Mesendoderm (in vitro differentiated cells): ENCODE data around the gene TCTA.

Experiments
- DNase-seq: peaks from one replicate; pipeline ENCODE4 v3.0.0; 2013
- H2AK5ac ChIP-seq: 2 replicates; pipeline ENCODE4 v1.6.1; 2013; ENCODE audit warnings: low read length, inconsistent platforms
- H2BK120ac ChIP-seq: 2 replicates; pipeline ENCODE4 v1.6.1; 2013; ENCODE audit warnings: low read depth, mild to moderate bottlenecking, low read length, moderate library complexity, mixed read lengths
- H2BK15ac ChIP-seq: replicated peaks from 2 replicates; pipeline ENCODE4 v1.6.1; 2013; ENCODE audit warnings: low read depth, mild to moderate bottlenecking, moderate library complexity
- H2BK5ac ChIP-seq: 2 replicates; pipeline ENCODE4 v1.6.1; 2013; ENCODE audit warnings: low read length, inconsistent platforms
- H3K18ac ChIP-seq: 2 replicates; pipeline ENCODE4 v1.6.1; 2013; ENCODE audit warnings: mild to moderate bottlenecking, low read length, mixed read lengths
- H3K23ac ChIP-seq: one replicate; pipeline ENCODE4 v1.6.1; 2013; ENCODE audit warnings: low read length
- H3K27ac ChIP-seq: 2 replicates; pipeline ENCODE4 v1.5.1; 2013; ENCODE audit warnings: low read depth, mild to moderate bottlenecking, inconsistent platforms, low read length, moderate library complexity
- H3K27me3 ChIP-seq: 2 replicates; pipeline ENCODE4 v1.6.1; 2013; ENCODE audit warnings: low read length, control low read depth, mild to moderate bottlenecking, inconsistent platforms; ENCODE audit not compliant: insufficient read depth, poor library complexity
- H3K36me3 ChIP-seq: 2 replicates; pipeline ENCODE4 v1.6.1; 2013; ENCODE audit warnings: low read length, inconsistent platforms; ENCODE audit not compliant: control insufficient read depth, insufficient read depth
- H3K4ac ChIP-seq: one replicate; pipeline ENCODE4 v1.6.1; 2013; ENCODE audit warnings: low read depth, mild to moderate bottlenecking, low read length, moderate library complexity
- H3K4me1 ChIP-seq: 2 replicates; pipeline ENCODE4 v1.6.1; 2013; ENCODE audit warnings: low read depth, low read length, inconsistent platforms; ENCODE audit not compliant: control insufficient read depth
- H3K4me2 ChIP-seq: 2 replicates; pipeline ENCODE4 v1.6.1; 2013; ENCODE audit warnings: low read length
- H3K4me3 ChIP-seq: 2 replicates; pipeline ENCODE4 v1.5.1; 2013; ENCODE audit warnings: mild to moderate bottlenecking, low read length
- H3K56ac ChIP-seq: one replicate; pipeline ENCODE4 v1.6.1; 2013; ENCODE audit warnings: low read length
- H3K79me1 ChIP-seq: 2 replicates; pipeline ENCODE4 v1.6.1; 2013; ENCODE audit warnings: low read length, inconsistent platforms
- H3K79me2 ChIP-seq: 2 replicates; pipeline ENCODE4 v1.6.1; 2013; ENCODE audit warnings: mild to moderate bottlenecking, low read length; ENCODE audit not compliant: control insufficient read depth, insufficient read depth
- H3K9ac ChIP-seq: 2 replicates; pipeline ENCODE4 v1.6.1; 2013; ENCODE audit warnings: low read length, inconsistent platforms
- H4K5ac ChIP-seq: one replicate; pipeline ENCODE4 v1.6.1; 2013; ENCODE audit warnings: low read length
- H4K8ac ChIP-seq: one replicate; pipeline ENCODE4 v1.6.1; 2013; ENCODE audit warnings: low read depth, mild to moderate bottlenecking, control low read depth, low read length, moderate library complexity
- WGBS: extraction: QIAGEN DNeasy Blood & Tissue Kit; methylation state at CpG from one replicate; pipeline ENCODE4 v1.1.7; 2013; ENCODE audit warnings: low lambda C conversion rate, missing lambda C conversion rate; ENCODE audit not compliant: insufficient coverage; ENCODE audit errors: extremely low coverage; 5-methylcytosine and 5-hydroxymethylcytosine counted together

The TCTA gene

DNA sequence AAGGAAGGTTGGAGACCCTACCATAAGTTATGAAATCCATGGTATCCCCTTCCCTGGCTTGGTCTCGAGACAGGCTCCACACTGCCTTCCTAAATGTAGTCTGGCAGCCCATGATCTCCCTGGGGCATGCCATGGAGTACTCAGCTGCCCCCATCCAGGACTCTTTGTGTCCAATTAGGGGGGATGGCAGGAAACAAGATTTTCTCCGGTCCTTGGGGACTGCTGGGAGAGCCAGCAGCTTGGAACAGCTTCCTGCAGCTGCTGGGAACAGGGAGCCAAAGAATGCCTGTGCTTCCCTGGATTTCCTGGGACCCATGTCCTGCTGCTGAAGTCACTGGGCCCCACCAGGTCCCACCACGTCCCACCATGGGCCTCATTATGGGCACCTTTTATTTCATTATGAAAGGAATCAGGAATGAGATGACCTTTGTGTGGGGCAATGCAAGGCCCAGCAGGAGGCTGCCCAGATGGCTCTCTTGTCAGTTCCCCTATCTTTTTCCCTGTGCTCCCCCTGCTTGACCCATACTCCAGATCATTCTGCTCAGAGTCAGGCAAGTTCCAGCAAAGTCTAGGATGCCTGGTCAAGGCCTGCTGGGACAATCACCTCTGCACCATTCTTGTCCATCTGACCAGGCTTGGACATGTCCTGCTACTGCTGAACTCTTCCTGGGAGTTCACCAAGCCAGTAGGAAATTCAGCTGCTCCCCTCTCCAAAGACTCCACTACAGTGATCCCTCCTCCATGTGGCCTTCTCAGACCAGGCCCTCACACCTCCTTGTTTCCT, 42.9 kb downstream of the TCTA start:
- WGBS, result no CpG with 5 or more reads among the region's 3 CpGs
- Histone ChIP-seq H3K79me1 (no peaks in the 10 kb centered on the region), H3K56ac (peak overlapping the region; percentile 27), H4K5ac (no peak overlapping the region), H3K4ac (no peak overlapping the region), H3K4me3 (no peak overlapping the region), H4K8ac (no peak overlapping the region), H3K23ac (no peak overlapping the region), H2BK120ac (no peak overlapping the region), H3K36me3 (no peaks in the 10 kb centered on the region), H3K27ac (no peak overlapping the region), H3K27me3 (no peaks in the 10 kb centered on the region), H3K18ac (no peak overlapping the region), H2AK5ac (no peak overlapping the region), H3K4me1 (peaks cover 9% of the 10 kb centered on the region), H2BK5ac (no peak overlapping the region), H2BK15ac (no peak overlapping the region), H3K79me2 (no peaks in the 10 kb centered on the region), H3K9ac (peak overlapping the region; percentile 25), H3K4me2 (no peak overlapping the region)
- DNase-seq, result peak; percentile 22

GRCh38 chr3:49456466-49456865, 44.2 kb downstream of the TCTA start:
- H3K56ac ChIP-seq, result no peak overlapping the region
- H3K4me1 ChIP-seq, result peaks cover 22% of the 10 kb centered on the region
- no CpG with 5 or more reads among the region's 3 CpGs for WGBS
- no peak overlapping the region for H3K4me2 ChIP-seq
- H3K36me3 ChIP-seq, result no peaks in the 10 kb centered on the region
- no peak overlapping the region for H4K5ac ChIP-seq
- no peaks in the 10 kb centered on the region for H3K27me3 ChIP-seq
- H3K27ac ChIP-seq, result no peak overlapping the region
- no peak overlapping the region for H2BK5ac ChIP-seq
- no peak overlapping the region for H3K9ac ChIP-seq
- no peaks in the 10 kb centered on the region for H3K79me2 ChIP-seq
- H3K4me3 ChIP-seq, result no peak overlapping the region
- H2AK5ac ChIP-seq, result no peak overlapping the region
- no peak overlapping the region for H2BK15ac ChIP-seq
- DNase-seq, result peak; percentile 61
- no peaks in the 10 kb centered on the region for H3K79me1 ChIP-seq
- H2BK120ac ChIP-seq, result no peak overlapping the region
- H3K4ac ChIP-seq, result no peak overlapping the region
- H3K23ac ChIP-seq, result no peak overlapping the region
- no peak overlapping the region for H4K8ac ChIP-seq
- H3K18ac ChIP-seq, result no peak overlapping the region

- H2BK5ac ChIP-seq, result peak overlapping the region; percentile 95
- no peaks in the 10 kb centered on the region for H3K79me2 ChIP-seq
- H3K36me3 ChIP-seq, result no peaks in the 10 kb centered on the region
- no peak overlapping the region for H3K4me3 ChIP-seq
- no peaks in the 10 kb centered on the region for H3K27me3 ChIP-seq
- peak overlapping the region; percentile 51 for H3K18ac ChIP-seq
- peak overlapping the region; percentile 81 for H3K27ac ChIP-seq
- H3K56ac ChIP-seq, result peak overlapping the region; percentile 90
- peak; percentile 59 for DNase-seq
- peak overlapping the region; percentile 91 for H3K4ac ChIP-seq
- peak overlapping the region; percentile 18 for H3K9ac ChIP-seq
- H3K4me2 ChIP-seq, result no peak overlapping the region
- peak overlapping the region; percentile 75 for H3K23ac ChIP-seq
- WGBS, result no CpG with 5 or more reads among the region's 2 CpGs
- H2AK5ac ChIP-seq, result peak overlapping the region; percentile 88
- no peak overlapping the region for H2BK15ac ChIP-seq
- no peak overlapping the region for H4K5ac ChIP-seq
- no peaks in the 10 kb centered on the region for H3K79me1 ChIP-seq
- H3K4me1 ChIP-seq, result peaks cover 27% of the 10 kb centered on the region
- H2BK120ac ChIP-seq, result peak overlapping the region; percentile 78
- H4K8ac ChIP-seq, result no peak overlapping the region
Measured at GRCh38 chr3:49460188-49460890, 48.1 kb downstream of the TCTA start.

GRCh38 chr3:49460956-49461355, 48.7 kb downstream of the TCTA start:
- peak overlapping the region; percentile 30 for H3K9ac ChIP-seq
- H2BK5ac ChIP-seq, result peak overlapping the region; percentile 95
- no peak overlapping the region for H4K8ac ChIP-seq
- H3K79me1 ChIP-seq, result no peaks in the 10 kb centered on the region
- H2AK5ac ChIP-seq, result peak overlapping the region; percentile 79
- no peak overlapping the region for H2BK15ac ChIP-seq
- H3K4ac ChIP-seq, result peak overlapping the region; percentile 91
- peak overlapping the region; percentile 51 for H3K18ac ChIP-seq
- no peak overlapping the region for H3K23ac ChIP-seq
- H2BK120ac ChIP-seq, result peak overlapping the region; percentile 78
- no CpG with 5 or more reads among the region's 4 CpGs for WGBS
- no peaks in the 10 kb centered on the region for H3K27me3 ChIP-seq
- no peak overlapping the region for H3K4me3 ChIP-seq
- no peaks in the 10 kb centered on the region for H3K79me2 ChIP-seq
- H3K36me3 ChIP-seq, result no peaks in the 10 kb centered on the region
- H3K56ac ChIP-seq, result peak overlapping the region; percentile 90
- peaks cover 27% of the 10 kb centered on the region for H3K4me1 ChIP-seq
- H3K4me2 ChIP-seq, result no peak overlapping the region
- no peak for DNase-seq
- H3K27ac ChIP-seq, result peak overlapping the region; percentile 81
- H4K5ac ChIP-seq, result no peak overlapping the region

GRCh38 chr3:49461443-49462171, 49.4 kb downstream of the TCTA start:
- peak overlapping the region; percentile 51 for H3K18ac ChIP-seq
- no peaks in the 10 kb centered on the region for H3K79me1 ChIP-seq
- peak overlapping the region; percentile 81 for H3K27ac ChIP-seq
- H2BK15ac ChIP-seq, result no peak overlapping the region
- H2AK5ac ChIP-seq, result peak overlapping the region; percentile 79
- H3K4ac ChIP-seq, result peak overlapping the region; percentile 91
- H3K79me2 ChIP-seq, result no peaks in the 10 kb centered on the region
- peaks cover 27% of the 10 kb centered on the region for H3K4me1 ChIP-seq
- H3K56ac ChIP-seq, result peak overlapping the region; percentile 90
- H3K4me3 ChIP-seq, result no peak overlapping the region
- WGBS, result no CpG with 5 or more reads among the region's 1 CpG
- no peak overlapping the region for H4K5ac ChIP-seq
- no peaks in the 10 kb centered on the region for H3K27me3 ChIP-seq
- DNase-seq, result peak; percentile 94
- H2BK5ac ChIP-seq, result peak overlapping the region; percentile 95
- no peak overlapping the region for H2BK120ac ChIP-seq
- H3K4me2 ChIP-seq, result no peak overlapping the region
- H4K8ac ChIP-seq, result no peak overlapping the region
- H3K9ac ChIP-seq, result peak overlapping the region; percentile 54
- H3K36me3 ChIP-seq, result no peaks in the 10 kb centered on the region
- no peak overlapping the region for H3K23ac ChIP-seq
